A673 (cell line): Measurements from ENCODE around the gene SART1. TPM values are rescaled to one million over a fixed set of nuclear protein-coding genes. Genes with fewer than 3 reads are reported as not detected.

Experiments used
- BruUV-seq: library from RNA; stranded (reverse); fragments of 400-500 nt; replicated peaks from 2 replicates; lab custom pipeline; 2021; lab: Mats Ljungman, UMichigan
- CTCF ChIA-PET: fragments of 300-600 bp; sonication (Branson Sonifier 250); formaldehyde crosslinking; loops from one replicate; lab custom pipeline; 2022; ENCODE audit warnings: antibody characterized with exemption; lab: Charles Lee
- POLR2A ChIA-PET: fragments of 300-600 bp; sonication (Branson Sonifier 250); formaldehyde crosslinking; loops from one replicate; lab custom pipeline; 2022; ENCODE audit warnings: antibody characterized with exemption; ENCODE audit not compliant: low non-redundant PET; lab: Charles Lee
- DNase-seq: peaks from one replicate; pipeline ENCODE4 v3.0.0-alpha.2; 2015; ENCODE audit warnings: low spot score
- H3K27ac ChIP-seq: fragments of 200-600 bp; sonication (generic); 2 replicates; pipeline ENCODE4 v1.5.1; 2016; ENCODE audit warnings: mixed run types, low read depth, mild to moderate bottlenecking, mixed read lengths, antibody characterized with exemption, low read length; ENCODE audit not compliant: poor library complexity, severe bottlenecking
- H3K27me3 ChIP-seq: fragments of 200-600 bp; sonication (generic); replicated peaks from 2 replicates; pipeline ENCODE4 v1.6.1; 2017; ENCODE audit warnings: mixed run types, low read depth, mild to moderate bottlenecking, mixed read lengths, antibody characterized with exemption, low read length; ENCODE audit not compliant: insufficient read depth, poor library complexity
- H3K36me3 ChIP-seq: fragments of 200-600 bp; sonication (generic); 2 replicates; pipeline ENCODE4 v1.6.1; 2016; ENCODE audit warnings: mixed run types, mild to moderate bottlenecking, mixed read lengths, antibody characterized with exemption, low read length; ENCODE audit not compliant: insufficient read depth, poor library complexity, severe bottlenecking
- H3K4me1 ChIP-seq: fragments of 200-600 bp; sonication (generic); 2 replicates; pipeline ENCODE4 v1.6.1; 2017; ENCODE audit warnings: mixed run types, mild to moderate bottlenecking, mixed read lengths, antibody characterized with exemption, low read length; ENCODE audit not compliant: insufficient read depth, poor library complexity, severe bottlenecking
- H3K4me3 ChIP-seq: fragments of 200-600 bp; sonication (generic); 2 replicates; pipeline ENCODE4 v1.5.1; 2016; ENCODE audit warnings: low read depth, mixed run types, mild to moderate bottlenecking, mixed read lengths, low read length; ENCODE audit not compliant: poor library complexity, severe bottlenecking
- H3K9me3 ChIP-seq: fragments of 200-600 bp; sonication (generic); 2 replicates; pipeline ENCODE4 v1.6.1; 2016; ENCODE audit warnings: mixed run types, low read depth, mild to moderate bottlenecking, mixed read lengths, antibody characterized with exemption, low read length; ENCODE audit not compliant: poor library complexity, severe bottlenecking
- CTCF ChIP-seq: fragments of 300-800, 200-600 bp; sonication (generic); conservative IDR thresholded peaks from 2 replicates; pipeline ENCODE4 v1.5.1; 2017; ENCODE audit warnings: low read depth, mild to moderate bottlenecking, antibody characterized with exemption, low read length, moderate library complexity, mixed read lengths
- EZH2 ChIP-seq: fragments of 200-600 bp; sonication (generic); IDR thresholded peaks from 2 replicates; pipeline ENCODE4 v1.6.1; 2017; ENCODE audit warnings: borderline replicate concordance, low read depth, mild to moderate bottlenecking, mixed read lengths, antibody characterized with exemption, low read length; ENCODE audit not compliant: poor library complexity, severe bottlenecking
- intact Hi-C: fragments of 100-400 bp; cut with micrococcal nuclease; formaldehyde crosslinking; loops from one replicate; pipeline ENCODE4 v1.10.0; 2022; ENCODE audit not compliant: unreplicated experiment
- total RNA-seq: library from RNA; stranded (reverse); gene quantifications from 2 replicates; pipeline ENCODE4 v1.2.3, GENCODE V29; 2021

Gene SART1
- total RNA-seq, 1 experiment from 2014 or later: 96.3 TPM

GRCh38 chr11:65941720-65942310 is 19.7 kb upstream of the SART1 start:
- CTCF ChIA-PET: no interaction called here
- H3K4me3 ChIP-seq: no peak overlapping the region
- TF ChIP-seq EZH2 (no peak), CTCF (no peak)
- no peaks in the 10 kb centered on the region for H3K36me3 ChIP-seq
- BruUV-seq: no TSS peak
- no peaks in the 10 kb centered on the region for H3K9me3 ChIP-seq
- intact Hi-C loops: no loop called here
- no peaks in the 10 kb centered on the region for H3K27me3 ChIP-seq
- H3K4me1 ChIP-seq: no peaks in the 10 kb centered on the region
- POLR2A ChIA-PET: no interaction called here
- no peak for DNase-seq
- no peak overlapping the region for H3K27ac ChIP-seq

- Histone ChIP-seq H3K4me1 (no peaks in the 10 kb centered on the region), H3K27ac (no peak overlapping the region), H3K36me3 (no peaks in the 10 kb centered on the region), H3K4me3 (no peak overlapping the region), H3K9me3 (no peaks in the 10 kb centered on the region), H3K27me3 (no peaks in the 10 kb centered on the region)
- ChIA-PET CTCF (no interaction called here), POLR2A (no interaction called here)
- BruUV-seq: no TSS peak
- no peak for DNase-seq
- TF ChIP-seq EZH2 (no peak), CTCF (no peak)
- intact Hi-C loops: no loop called here
Observed at GRCh38 chr11:65942531-65942930, 19.0 kb upstream of the SART1 start.

- Histone ChIP-seq H3K4me3 (no peak overlapping the region), H3K27ac (no peak overlapping the region), H3K27me3 (no peaks in the 10 kb centered on the region), H3K9me3 (no peaks in the 10 kb centered on the region), H3K4me1 (no peaks in the 10 kb centered on the region), H3K36me3 (no peaks in the 10 kb centered on the region)
- TF ChIP-seq CTCF: no peak
- TF ChIP-seq EZH2: no peak
- ChIA-PET POLR2A (no interaction called here), CTCF (no interaction called here)
- no peak for DNase-seq
- intact Hi-C loops: no loop called here
- BruUV-seq: no TSS peak
Observed at GRCh38 chr11:65944191-65944590, 17.3 kb upstream of the SART1 start.
